ENCODE data around the gene CHST1.

Gene CHST1

DNA sequence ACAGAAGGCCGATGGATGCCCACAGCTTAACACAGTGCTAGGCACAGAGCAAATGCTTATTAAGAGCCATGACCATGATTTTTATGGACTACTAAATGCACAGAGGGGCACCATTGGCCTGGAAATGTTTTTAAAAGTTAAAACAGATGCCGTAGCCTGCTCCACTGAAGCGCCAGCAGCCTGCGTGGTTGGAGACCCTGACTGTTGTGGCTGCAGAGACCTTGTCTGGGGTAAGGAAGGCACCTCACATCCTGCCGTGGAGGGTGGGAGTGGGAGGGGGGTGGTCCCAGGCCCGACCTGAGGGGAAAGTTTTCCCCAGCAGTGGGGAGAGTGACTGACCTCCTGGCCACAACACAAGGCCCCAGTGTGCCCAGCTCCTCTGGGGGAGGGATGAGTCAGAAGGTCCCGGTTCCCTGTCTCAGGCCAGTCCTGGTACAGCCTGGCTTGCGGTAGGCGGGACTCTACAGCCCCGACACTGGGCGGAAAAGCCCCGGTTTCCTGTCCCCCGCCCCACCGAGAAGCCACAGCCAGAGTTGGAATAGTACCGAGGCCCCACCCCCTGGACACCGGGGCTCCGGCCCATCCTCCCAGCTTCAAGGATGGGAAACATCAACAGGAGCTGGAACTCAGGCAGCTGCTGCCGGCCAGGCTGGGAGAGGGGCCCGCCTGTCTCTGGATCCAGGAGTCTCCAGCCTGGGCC is 7.0 kb downstream of the CHST1 start:
- TF ChIP-seq, protein P1, sequence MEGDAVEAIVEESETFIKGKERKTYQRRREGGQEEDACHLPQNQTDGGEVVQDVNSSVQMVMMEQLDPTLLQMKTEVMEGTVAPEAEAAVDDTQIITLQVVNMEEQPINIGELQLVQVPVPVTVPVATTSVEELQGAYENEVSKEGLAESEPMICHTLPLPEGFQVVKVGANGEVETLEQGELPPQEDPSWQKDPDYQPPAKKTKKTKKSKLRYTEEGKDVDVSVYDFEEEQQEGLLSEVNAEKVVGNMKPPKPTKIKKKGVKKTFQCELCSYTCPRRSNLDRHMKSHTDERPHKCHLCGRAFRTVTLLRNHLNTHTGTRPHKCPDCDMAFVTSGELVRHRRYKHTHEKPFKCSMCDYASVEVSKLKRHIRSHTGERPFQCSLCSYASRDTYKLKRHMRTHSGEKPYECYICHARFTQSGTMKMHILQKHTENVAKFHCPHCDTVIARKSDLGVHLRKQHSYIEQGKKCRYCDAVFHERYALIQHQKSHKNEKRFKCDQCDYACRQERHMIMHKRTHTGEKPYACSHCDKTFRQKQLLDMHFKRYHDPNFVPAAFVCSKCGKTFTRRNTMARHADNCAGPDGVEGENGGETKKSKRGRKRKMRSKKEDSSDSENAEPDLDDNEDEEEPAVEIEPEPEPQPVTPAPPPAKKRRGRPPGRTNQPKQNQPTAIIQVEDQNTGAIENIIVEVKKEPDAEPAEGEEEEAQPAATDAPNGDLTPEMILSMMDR (IDR thresholded peaks at IDR 0.05; ENCODE audit: low read depth, low read length) = no peak
- no peak overlapping the region for H3K4me3 ChIP-seq (ENCODE audit: low read depth, low read length)

- TF ChIP-seq, protein P1 (IDR thresholded peaks at IDR 0.05; ENCODE audit: low read depth, low read length) = no peak
Measured at GRCh38 chr11:45657496-45658260, 7.7 kb downstream of the CHST1 start.

DNA sequence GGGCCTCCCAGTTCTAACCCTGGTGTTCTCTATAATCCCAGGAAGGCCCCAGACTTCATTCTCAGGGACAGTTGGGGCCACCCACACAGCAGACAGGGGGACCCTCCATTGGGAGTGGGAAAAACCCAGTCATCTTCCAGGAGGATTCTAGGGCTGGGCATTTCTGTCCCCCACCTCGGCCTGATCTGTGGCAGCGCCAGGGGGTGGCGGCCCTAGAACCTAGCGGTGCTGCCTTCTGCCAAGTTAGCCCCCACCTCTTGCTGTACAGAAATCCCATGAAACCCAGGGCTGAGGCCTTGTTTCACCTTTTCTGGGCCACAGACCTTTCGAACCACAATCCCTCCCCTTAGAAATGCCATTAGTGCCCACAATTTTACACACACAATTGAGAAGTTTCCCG is 9.6 kb downstream of the CHST1 start:
- H3K4me3 ChIP-seq (ENCODE audit: low read depth, low read length) = no peak overlapping the region

More at GRCh38 chr11:45657496-45658260, 7.7 kb downstream of the CHST1 start:
- no peak overlapping the region for H3K4me3 ChIP-seq (ENCODE audit: low read depth, low read length)

DNA sequence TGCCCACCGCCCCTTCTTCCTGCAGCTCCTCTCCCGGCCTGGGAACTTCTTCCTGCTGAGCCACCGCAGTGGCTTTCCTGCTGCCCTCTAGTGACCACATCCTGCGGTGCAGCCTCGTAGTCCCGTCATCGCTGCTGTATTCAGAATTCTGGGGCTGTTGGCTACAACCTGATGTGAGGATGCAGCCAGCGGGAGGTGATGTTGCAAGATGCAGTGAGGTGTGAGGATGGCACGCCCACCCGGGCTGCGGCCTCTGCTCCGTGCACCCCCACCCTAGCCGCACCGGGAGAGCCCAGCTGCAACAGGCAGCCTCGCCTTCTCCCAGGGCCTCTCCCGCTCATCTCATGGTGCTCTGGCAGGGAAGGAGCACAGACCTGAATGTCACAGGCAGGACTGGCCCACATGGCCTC is 10.1 kb downstream of the CHST1 start:
- TF ChIP-seq, protein P1 (IDR thresholded peaks at IDR 0.05; ENCODE audit: low read depth, low read length) = peak; percentile 97
- no peak overlapping the region for H3K4me3 ChIP-seq (ENCODE audit: low read depth, low read length)

More for the DNA sequence above, 9.6 kb downstream of the CHST1 start:
- TF ChIP-seq, protein P1 (IDR thresholded peaks at IDR 0.05; ENCODE audit: low read depth, low read length) = no peak

- TF ChIP-seq, protein P1 (IDR thresholded peaks at IDR 0.05; ENCODE audit: low read depth, low read length) = no peak
- H3K4me3 ChIP-seq (ENCODE audit: low read depth, low read length) = no peak overlapping the region
Measured at GRCh38 chr11:45655012-45655283, 10.5 kb downstream of the CHST1 start.

GRCh38 chr11:45654231-45655011 is 11.0 kb downstream of the CHST1 start:
- H3K4me3 ChIP-seq (ENCODE audit: low read depth, low read length) = no peak overlapping the region
- TF ChIP-seq, protein P1 (IDR thresholded peaks at IDR 0.05; ENCODE audit: low read depth, low read length) = no peak

Data from WI38 (cell line).